A549 (cell line): ENCODE data around the gene PEX14. TPM values are rescaled to one million over a fixed set of nuclear protein-coding genes. Genes with fewer than 3 reads are reported as not detected.

ENCODE experiments used
- ATAC-seq, 2 experiments: fragments of 200-7000 bp in 1 of 2; fragments of >200 bp in 1 of 2; cut with Nextera tagmentation in 1 of 2; cut with Tn5 transposase in 1 of 2; 3 replicates each; pipeline versions ENCODE4 v1.8.0 to v1.9.1; 2018 to 2020; ENCODE audit warnings: mild to moderate bottlenecking in 1 of 2, moderate library complexity in 1 of 2
- CTCF ChIA-PET: fragments of 300-600 bp; sonication (Branson Sonifier 250); formaldehyde crosslinking; extraction: SDS; loops from one replicate; lab custom pipeline; 2021; ENCODE audit warnings: antibody characterized with exemption, inconsistent platforms; lab: Yijun Ruan, JAX
- POLR2A ChIA-PET: fragments of 350-600 bp; formaldehyde crosslinking; extraction: SDS; loops from one replicate; lab custom pipeline; 2021; ENCODE audit warnings: antibody characterized with exemption, inconsistent platforms; lab: Yijun Ruan, JAX
- DNase-seq, 2 experiments: peaks; one replicate each; pipeline versions ENCODE4 v3.0.0 to v3.0.0-alpha.2; 2011 to 2016; ENCODE audit warnings: low read depth in 1 of 2, low spot score in 1 of 2
- FAIRE-seq: peaks from 2 replicates; lab custom pipeline; 2011; peaks lifted over from hg19 to GRCh38; lab: Jason Lieb, UNC
- H3K27ac ChIP-seq, 2 experiments: fragments of >200 bp; sonication (Bioruptor Twin); formaldehyde crosslinking; 3 replicates each; pipeline ENCODE4 v1.5.1; 2016 to 2017
- H3K4me1 ChIP-seq: fragments of >200 bp; sonication (Bioruptor Twin); formaldehyde crosslinking; 3 replicates; pipeline ENCODE4 v1.6.1; 2016
- H3K4me2 ChIP-seq: fragments of >200 bp; sonication (Bioruptor Twin); formaldehyde crosslinking; 3 replicates; pipeline ENCODE4 v1.6.1; 2016
- H3K4me3 ChIP-seq: fragments of >200 bp; sonication (Bioruptor Twin); formaldehyde crosslinking; 3 replicates; pipeline ENCODE4 v1.5.1; 2016
- H3K9me3 ChIP-seq: fragments of >200 bp; sonication (Bioruptor Twin); formaldehyde crosslinking; 3 replicates; pipeline ENCODE4 v1.6.1; 2016
- BHLHE40 ChIP-seq: IDR thresholded peaks from 2 replicates; pipeline ENCODE4 v1.6.1; 2012; ENCODE audit warnings: low read depth, low read length, inconsistent platforms
- CBX2 ChIP-seq: fragments of 200-600 bp; sonication (generic); IDR thresholded peaks from 2 replicates; pipeline ENCODE4 v1.6.1; 2016; ENCODE audit warnings: low read depth, mild to moderate bottlenecking, borderline replicate concordance
- CBX8 ChIP-seq: fragments of 200-600 bp; sonication (generic); IDR thresholded peaks from 2 replicates; pipeline ENCODE4 v1.6.1; 2016
- CEBPB ChIP-seq, 2 experiments: fragments of >200 bp in 1 of 2; sonication (Bioruptor Twin) in 1 of 2; formaldehyde crosslinking in 1 of 2; IDR thresholded peaks; 2 replicates each; pipeline ENCODE4 v1.6.1; 2012 to 2016
- CHD2 ChIP-seq: fragments of 150-350 bp; IDR thresholded peaks from 2 replicates; pipeline ENCODE4 v1.6.1; 2014; ENCODE audit warnings: low read length; ENCODE audit not compliant: partially characterized antibody
- CHD4 ChIP-seq: fragments of 200-600 bp; sonication (generic); IDR thresholded peaks from 2 replicates; pipeline ENCODE4 v1.6.1; 2016; ENCODE audit warnings: antibody characterized with exemption, mild to moderate bottlenecking, borderline replicate concordance
- EHF ChIP-seq: fragments of 250-450 bp; sonication (Bioruptor Pico); IDR thresholded peaks from 2 replicates; pipeline ENCODE4 v1.5.0; 2020; ENCODE audit warnings: mild to moderate bottlenecking
- ESRRA ChIP-seq: fragments of 150-350 bp; IDR thresholded peaks from 2 replicates; pipeline ENCODE4 v1.6.1; 2014; ENCODE audit warnings: mild to moderate bottlenecking, low read length, borderline replicate concordance
- HDAC2 ChIP-seq: fragments of 200-600 bp; sonication (generic); IDR thresholded peaks from 2 replicates; pipeline ENCODE4 v1.6.1; 2016
- HOXA7 ChIP-seq: fragments of 250-450 bp; sonication (Bioruptor Pico); IDR thresholded peaks from 2 replicates; pipeline ENCODE4 v1.5.0; 2020; ENCODE audit warnings: mild to moderate bottlenecking, moderate library complexity
- HOXB13 ChIP-seq: fragments of 250-450 bp; sonication (Bioruptor Pico); IDR thresholded peaks from 2 replicates; pipeline ENCODE4 v1.5.0; 2020; ENCODE audit warnings: low read depth, mild to moderate bottlenecking, moderate library complexity
- JUN ChIP-seq, 2 experiments: fragments of >200 bp; sonication (Bioruptor Twin); formaldehyde crosslinking; IDR thresholded peaks; 2 replicates in 1 of 2; 3 replicates in 1 of 2; pipeline ENCODE4 v1.6.1; 2016 to 2017
- KDM1A ChIP-seq: fragments of 200-600 bp; sonication (generic); IDR thresholded peaks from 2 replicates; pipeline ENCODE4 v1.6.1; 2016; ENCODE audit warnings: low read depth, mild to moderate bottlenecking
- NPAS2 ChIP-seq: fragments of 250-450 bp; sonication (Bioruptor Pico); IDR thresholded peaks from 2 replicates; pipeline ENCODE4 v1.8.0; 2022; ENCODE audit warnings: mild to moderate bottlenecking, moderate library complexity, borderline replicate concordance
- POLR2AphosphoS2 ChIP-seq: conservative IDR thresholded peaks from 2 replicates; pipeline ENCODE4 v1.6.1; 2012; ENCODE audit warnings: low read length, improper control_type of control experiment, inconsistent platforms
- RNF2 ChIP-seq: fragments of 200-600 bp; sonication (generic); IDR thresholded peaks from 2 replicates; pipeline ENCODE4 v1.6.1; 2016; ENCODE audit warnings: low read depth, mild to moderate bottlenecking, antibody characterized with exemption, moderate library complexity, borderline replicate concordance
- SREBF2 ChIP-seq: fragments of 450-650 bp; IDR thresholded peaks from 2 replicates; pipeline ENCODE4 v1.6.1; 2014; ENCODE audit warnings: mild to moderate bottlenecking, moderate library complexity
- TFCP2L1 ChIP-seq: fragments of 250-450 bp; sonication (Bioruptor Pico); IDR thresholded peaks from 2 replicates; pipeline ENCODE4 v1.5.0; 2021; ENCODE audit warnings: mild to moderate bottlenecking
- ZSCAN20 ChIP-seq: fragments of 250-450 bp; sonication (Bioruptor Pico); IDR thresholded peaks from 2 replicates; pipeline ENCODE4 v1.8.0; 2022; ENCODE audit warnings: mild to moderate bottlenecking, moderate library complexity
- WGBS: methylation state at CpG from one replicate; pipeline ENCODE4 v1.1.6; 2017; ENCODE audit errors: missing lambda C conversion rate; 5-methylcytosine and 5-hydroxymethylcytosine counted together
- polyA plus RNA-seq, 4 experiments: library from polyadenylated mRNA; depleted of rRNA in 3 of 4; stranded (reverse); fragments of >200 nt; fragmentation: RNase III in 1 of 4; extraction: RNeasy Plus Mini Kit Qiagen cat#74134 plus additional on column Dnase treatment in 1 of 4; gene quantifications; 2 replicates in 3 of 4; 3 replicates in 1 of 4; pipeline ENCODE4 v1.2.3, GENCODE V29; 2011 to 2017
- TF ChIP-seq, protein P1 (sequence below): fragments of >200 bp; sonication (Bioruptor Twin); formaldehyde crosslinking; IDR thresholded peaks from 3 replicates; pipeline ENCODE4 v1.5.1; 2016
- TF ChIP-seq, protein P2 (sequence below): fragments of 150-350 bp; IDR thresholded peaks from 2 replicates; pipeline ENCODE4 v1.6.1; 2014; ENCODE audit warnings: low read depth, mild to moderate bottlenecking, low read length
- TF ChIP-seq, protein P3 (sequence below): fragments of >200 bp; sonication (Bioruptor Twin); formaldehyde crosslinking; IDR thresholded peaks from 3 replicates; pipeline ENCODE4 v1.6.1; 2016
- TF ChIP-seq, protein P4 (sequence below): fragments of 200-600 bp; sonication (generic); IDR thresholded peaks from 2 replicates; pipeline ENCODE4 v1.6.1; 2016; ENCODE audit warnings: antibody characterized with exemption, mild to moderate bottlenecking, moderate library complexity

PEX14 gene
- polyA plus RNA-seq, 2 of the 4 experiments (the other 2 are of a cell fraction) = 7.7 to 15.0 TPM

DNA sequence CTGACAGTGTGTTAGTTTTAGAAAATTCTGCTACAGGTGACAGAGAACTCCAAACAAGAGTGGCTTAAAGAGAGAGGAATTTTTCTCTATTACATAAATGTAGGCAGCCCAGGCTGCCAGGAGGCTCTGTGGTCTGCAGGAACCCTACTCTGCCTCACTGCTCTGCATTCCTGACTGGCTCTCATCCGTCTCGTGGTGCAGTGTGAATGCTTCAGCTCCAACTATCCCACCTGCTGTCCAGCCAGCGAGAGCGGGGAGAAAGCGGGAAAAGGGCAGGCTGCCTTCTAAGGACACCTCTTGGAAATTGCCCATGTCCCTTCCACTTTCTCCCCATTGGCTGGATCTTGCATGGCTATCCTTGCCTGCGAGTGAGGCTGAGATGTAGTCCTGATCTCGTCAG, 131.3 kb downstream of the PEX14 start:
- ATAC-seq (no peak), DNase-seq (no peak), FAIRE-seq (no peak)
- H3K4me3 ChIP-seq = no peak overlapping the region
- H3K4me2 ChIP-seq = no peak overlapping the region
- no peak overlapping the region for H3K27ac ChIP-seq
- peaks cover 9% of the 10 kb centered on the region; the same call in 1 of the 3 replicates for H3K4me1 ChIP-seq
- ChIA-PET POLR2A (no interaction called here), CTCF (interaction anchor here (1.2 kb wide), 1 partner anchor 18 kb away, joined by 4 read pairs; no protein-coding TSS in a partner anchor)
- H3K9me3 ChIP-seq = no peaks in the 10 kb centered on the region
- no peak for TF ChIP-seq KDM1A
- TF ChIP-seq SREBF2 = no peak
- no peak for TF ChIP-seq POLR2AphosphoS2
- no peak for TF ChIP-seq CEBPB (IDR thresholded peaks at IDR 0.05)
- TF ChIP-seq, protein P1, sequence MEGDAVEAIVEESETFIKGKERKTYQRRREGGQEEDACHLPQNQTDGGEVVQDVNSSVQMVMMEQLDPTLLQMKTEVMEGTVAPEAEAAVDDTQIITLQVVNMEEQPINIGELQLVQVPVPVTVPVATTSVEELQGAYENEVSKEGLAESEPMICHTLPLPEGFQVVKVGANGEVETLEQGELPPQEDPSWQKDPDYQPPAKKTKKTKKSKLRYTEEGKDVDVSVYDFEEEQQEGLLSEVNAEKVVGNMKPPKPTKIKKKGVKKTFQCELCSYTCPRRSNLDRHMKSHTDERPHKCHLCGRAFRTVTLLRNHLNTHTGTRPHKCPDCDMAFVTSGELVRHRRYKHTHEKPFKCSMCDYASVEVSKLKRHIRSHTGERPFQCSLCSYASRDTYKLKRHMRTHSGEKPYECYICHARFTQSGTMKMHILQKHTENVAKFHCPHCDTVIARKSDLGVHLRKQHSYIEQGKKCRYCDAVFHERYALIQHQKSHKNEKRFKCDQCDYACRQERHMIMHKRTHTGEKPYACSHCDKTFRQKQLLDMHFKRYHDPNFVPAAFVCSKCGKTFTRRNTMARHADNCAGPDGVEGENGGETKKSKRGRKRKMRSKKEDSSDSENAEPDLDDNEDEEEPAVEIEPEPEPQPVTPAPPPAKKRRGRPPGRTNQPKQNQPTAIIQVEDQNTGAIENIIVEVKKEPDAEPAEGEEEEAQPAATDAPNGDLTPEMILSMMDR = no peak
- no peak for TF ChIP-seq CHD2
- TF ChIP-seq CBX2 = no peak
- WGBS = 91% methylated on average over 7 of the region's 7 CpGs

DNA sequence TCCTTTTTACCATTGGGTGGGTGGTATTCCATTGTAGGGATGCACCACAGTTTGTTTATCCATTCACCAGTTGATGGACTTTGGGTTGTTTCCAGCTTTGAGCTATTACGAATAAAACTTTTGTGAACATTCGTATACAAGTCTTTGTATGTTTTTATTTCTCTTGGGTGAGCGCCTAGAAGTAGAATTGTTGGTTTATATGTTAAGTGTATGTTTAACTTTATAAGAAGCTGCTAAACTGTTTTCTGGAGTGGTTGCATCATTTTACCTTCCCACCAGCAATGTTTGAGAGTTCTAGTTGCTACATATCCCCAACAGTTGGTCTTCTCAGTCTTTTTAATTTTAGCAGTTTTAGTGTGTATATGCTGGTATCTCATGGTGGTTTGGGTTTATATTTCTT, 132.5 kb downstream of the PEX14 start:
- Histone ChIP-seq H3K9me3 (no peaks in the 10 kb centered on the region), H3K27ac (no peak overlapping the region), H3K4me3 (no peak overlapping the region), H3K4me1 (no peaks in the 10 kb centered on the region), H3K4me2 (no peak overlapping the region)
- ChIA-PET CTCF (interaction anchor here (1.2 kb wide), 1 partner anchor 19 kb away, joined by 4 read pairs; no protein-coding TSS in a partner anchor), POLR2A (no interaction called here)
- no peak for DNase-seq
- no peak for FAIRE-seq
- TF ChIP-seq TFCP2L1 (CRISPR knock-in tag) = no peak
- WGBS = 82% methylated on average over 3 of the region's 3 CpGs
- no peak for ATAC-seq

DNA sequence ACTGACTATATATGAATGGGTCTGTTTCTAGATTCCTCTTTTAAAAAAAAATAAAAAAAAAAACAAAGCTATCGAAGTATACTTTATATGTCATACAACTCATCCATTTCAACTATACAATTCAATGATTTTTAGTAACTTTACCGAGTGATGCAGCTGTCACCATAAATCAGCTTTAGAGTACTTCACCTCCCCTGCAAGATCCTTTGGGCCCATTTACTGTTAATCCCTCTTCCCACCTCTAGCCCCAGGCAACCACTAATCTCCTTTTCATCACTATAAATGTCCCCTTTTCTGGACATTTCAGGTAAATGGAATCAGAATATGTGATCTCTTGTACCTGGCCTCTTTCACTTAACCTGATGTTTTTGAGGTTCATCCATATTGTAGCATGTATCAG, 133.9 kb downstream of the PEX14 start:
- WGBS = 91% methylated on average over 2 of the region's 2 CpGs
- H3K27ac ChIP-seq = no peak overlapping the region
- TF ChIP-seq HOXB13 (CRISPR knock-in tag) (no peak), HDAC2 (no peak), RNF2 (no peak), CBX2 (no peak), ZSCAN20 (CRISPR knock-in tag) (no peak), ESRRA (no peak), CBX8 (no peak), BHLHE40 (no peak), JUN (IDR thresholded peaks at IDR 0.05) (no peak)
- POLR2A ChIA-PET = no interaction called here
- DNase-seq (no peak), FAIRE-seq (no peak), ATAC-seq (no peak)
- no peak overlapping the region for H3K4me3 ChIP-seq
- CTCF ChIA-PET = no interaction called here
- H3K4me1 ChIP-seq = no peaks in the 10 kb centered on the region
- no peaks in the 10 kb centered on the region for H3K9me3 ChIP-seq
- no peak overlapping the region for H3K4me2 ChIP-seq

DNA sequence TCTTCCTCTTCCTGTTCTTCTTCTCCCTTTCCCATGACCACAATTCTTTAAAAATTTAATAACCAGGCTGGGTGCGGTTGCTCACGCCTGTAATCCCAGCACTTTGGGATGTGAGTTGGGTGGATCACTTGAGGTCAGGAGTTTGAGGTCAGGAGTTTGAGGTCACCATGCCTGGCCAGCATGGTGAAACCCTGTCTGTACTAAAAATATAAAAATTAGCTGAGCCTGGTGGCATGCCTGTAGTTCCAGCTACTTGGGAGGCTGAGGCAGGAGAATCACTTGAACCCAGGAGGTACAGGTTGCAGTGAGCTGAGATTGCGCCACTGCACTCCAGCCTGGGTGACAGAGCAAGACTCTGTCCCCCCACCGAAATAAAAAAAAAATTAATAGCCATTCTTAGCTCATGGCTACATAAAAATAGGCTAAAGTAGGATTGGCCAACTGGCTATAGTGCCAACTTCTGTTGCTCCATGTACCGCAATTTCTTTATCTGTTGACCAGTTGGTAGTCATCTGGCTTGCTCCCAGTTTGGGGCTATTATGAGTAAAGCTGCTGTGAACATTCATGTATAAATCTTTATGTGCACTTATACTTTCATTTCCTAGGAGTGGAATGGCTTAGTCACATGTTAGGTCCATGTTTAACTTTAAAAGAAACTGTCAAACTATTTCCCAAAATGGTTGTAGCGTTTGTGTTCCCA, 136.3 kb downstream of the PEX14 start:
- no peak for DNase-seq
- ChIA-PET POLR2A (no interaction called here), CTCF (interaction anchor here (1.0 kb wide), 1 partner anchor 104 kb away, joined by 3 read pairs; no protein-coding TSS in a partner anchor)
- Histone ChIP-seq H3K9me3 (no peaks in the 10 kb centered on the region), H3K4me1 (no peaks in the 10 kb centered on the region), H3K4me2 (no peak overlapping the region), H3K4me3 (no peak overlapping the region), H3K27ac (no peak overlapping the region)
- 91% methylated on average over 6 of the region's 6 CpGs for WGBS
- no peak for ATAC-seq
- no peak for FAIRE-seq
- TF ChIP-seq JUN (IDR thresholded peaks at IDR 0.05) (no peak), HOXA7 (CRISPR knock-in tag) (no peak), NPAS2 (no peak), CHD4 (no peak), RNF2 (no peak), KDM1A (no peak), EHF (CRISPR knock-in tag) (no peak)
- TF ChIP-seq, protein P2, sequence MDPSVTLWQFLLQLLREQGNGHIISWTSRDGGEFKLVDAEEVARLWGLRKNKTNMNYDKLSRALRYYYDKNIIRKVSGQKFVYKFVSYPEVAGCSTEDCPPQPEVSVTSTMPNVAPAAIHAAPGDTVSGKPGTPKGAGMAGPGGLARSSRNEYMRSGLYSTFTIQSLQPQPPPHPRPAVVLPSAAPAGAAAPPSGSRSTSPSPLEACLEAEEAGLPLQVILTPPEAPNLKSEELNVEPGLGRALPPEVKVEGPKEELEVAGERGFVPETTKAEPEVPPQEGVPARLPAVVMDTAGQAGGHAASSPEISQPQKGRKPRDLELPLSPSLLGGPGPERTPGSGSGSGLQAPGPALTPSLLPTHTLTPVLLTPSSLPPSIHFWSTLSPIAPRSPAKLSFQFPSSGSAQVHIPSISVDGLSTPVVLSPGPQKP = no peak
- TF ChIP-seq, protein P3, sequence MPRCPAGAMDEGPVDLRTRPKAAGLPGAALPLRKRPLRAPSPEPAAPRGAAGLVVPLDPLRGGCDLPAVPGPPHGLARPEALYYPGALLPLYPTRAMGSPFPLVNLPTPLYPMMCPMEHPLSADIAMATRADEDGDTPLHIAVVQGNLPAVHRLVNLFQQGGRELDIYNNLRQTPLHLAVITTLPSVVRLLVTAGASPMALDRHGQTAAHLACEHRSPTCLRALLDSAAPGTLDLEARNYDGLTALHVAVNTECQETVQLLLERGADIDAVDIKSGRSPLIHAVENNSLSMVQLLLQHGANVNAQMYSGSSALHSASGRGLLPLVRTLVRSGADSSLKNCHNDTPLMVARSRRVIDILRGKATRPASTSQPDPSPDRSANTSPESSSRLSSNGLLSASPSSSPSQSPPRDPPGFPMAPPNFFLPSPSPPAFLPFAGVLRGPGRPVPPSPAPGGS = no peak
- TF ChIP-seq, protein P4, sequence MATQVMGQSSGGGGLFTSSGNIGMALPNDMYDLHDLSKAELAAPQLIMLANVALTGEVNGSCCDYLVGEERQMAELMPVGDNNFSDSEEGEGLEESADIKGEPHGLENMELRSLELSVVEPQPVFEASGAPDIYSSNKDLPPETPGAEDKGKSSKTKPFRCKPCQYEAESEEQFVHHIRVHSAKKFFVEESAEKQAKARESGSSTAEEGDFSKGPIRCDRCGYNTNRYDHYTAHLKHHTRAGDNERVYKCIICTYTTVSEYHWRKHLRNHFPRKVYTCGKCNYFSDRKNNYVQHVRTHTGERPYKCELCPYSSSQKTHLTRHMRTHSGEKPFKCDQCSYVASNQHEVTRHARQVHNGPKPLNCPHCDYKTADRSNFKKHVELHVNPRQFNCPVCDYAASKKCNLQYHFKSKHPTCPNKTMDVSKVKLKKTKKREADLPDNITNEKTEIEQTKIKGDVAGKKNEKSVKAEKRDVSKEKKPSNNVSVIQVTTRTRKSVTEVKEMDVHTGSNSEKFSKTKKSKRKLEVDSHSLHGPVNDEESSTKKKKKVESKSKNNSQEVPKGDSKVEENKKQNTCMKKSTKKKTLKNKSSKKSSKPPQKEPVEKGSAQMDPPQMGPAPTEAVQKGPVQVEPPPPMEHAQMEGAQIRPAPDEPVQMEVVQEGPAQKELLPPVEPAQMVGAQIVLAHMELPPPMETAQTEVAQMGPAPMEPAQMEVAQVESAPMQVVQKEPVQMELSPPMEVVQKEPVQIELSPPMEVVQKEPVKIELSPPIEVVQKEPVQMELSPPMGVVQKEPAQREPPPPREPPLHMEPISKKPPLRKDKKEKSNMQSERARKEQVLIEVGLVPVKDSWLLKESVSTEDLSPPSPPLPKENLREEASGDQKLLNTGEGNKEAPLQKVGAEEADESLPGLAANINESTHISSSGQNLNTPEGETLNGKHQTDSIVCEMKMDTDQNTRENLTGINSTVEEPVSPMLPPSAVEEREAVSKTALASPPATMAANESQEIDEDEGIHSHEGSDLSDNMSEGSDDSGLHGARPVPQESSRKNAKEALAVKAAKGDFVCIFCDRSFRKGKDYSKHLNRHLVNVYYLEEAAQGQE = no peak
